Stimulated activated CD4-positive, alpha-beta T cell treated with anti-CD3 and anti-CD28 coated beads, Interleukin-15, amount 100 ng/mL, for 48 hours (primary cell): ENCODE measurements around the gene NEK11.

Experiments
- DNase-seq, 2 donors: peaks; one replicate each; pipeline ENCODE4 v3.0.0-alpha.2; 2020; ENCODE audit warnings: low read depth in 2 of 2

NEK11 gene

GRCh38 chr3:131397889-131398288 is 371.2 kb downstream of the NEK11 start:
- no peak for DNase-seq
